ENCODE results near the gene GPC3. TPM values are rescaled to one million over a fixed set of nuclear protein-coding genes. Genes with fewer than 3 reads are reported as not detected.

Gene GPC3
- total and polyA plus RNA-seq, 2 experiments from 2014 or later: 36.8 to 60.1 TPM

DNA sequence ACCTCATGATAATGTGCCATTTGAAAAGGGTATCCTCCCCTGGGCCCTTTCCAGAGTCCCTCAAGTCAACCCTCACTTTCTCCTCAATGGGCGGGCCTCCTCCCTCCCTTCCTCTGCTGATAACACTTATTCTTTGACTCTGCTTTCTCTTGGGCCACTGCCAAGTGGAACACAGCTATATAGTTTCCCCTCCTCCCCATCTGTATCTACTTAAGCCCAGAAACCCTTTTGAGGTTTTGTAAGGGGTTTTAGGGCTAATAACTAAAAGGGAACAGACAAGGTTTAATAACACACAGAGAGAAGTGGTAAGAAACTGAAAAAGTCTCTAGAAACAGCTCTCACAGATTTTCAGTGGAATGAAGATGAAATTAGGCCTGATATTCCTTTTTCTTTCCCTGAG, 116.7 kb downstream of the GPC3 start (continued):
- no peak for TF ChIP-seq ZNF114 (CRISPR knock-in tag; IDR thresholded peaks at IDR 0.05)
- no peak for TF ChIP-seq EZH2phosphoT487 (IDR thresholded peaks at IDR 0.05; ENCODE audit: unreplicated experiment)
- TF ChIP-seq STAT1 (IDR thresholded peaks at IDR 0.05; ENCODE audit: unreplicated experiment): no peak

DNA sequence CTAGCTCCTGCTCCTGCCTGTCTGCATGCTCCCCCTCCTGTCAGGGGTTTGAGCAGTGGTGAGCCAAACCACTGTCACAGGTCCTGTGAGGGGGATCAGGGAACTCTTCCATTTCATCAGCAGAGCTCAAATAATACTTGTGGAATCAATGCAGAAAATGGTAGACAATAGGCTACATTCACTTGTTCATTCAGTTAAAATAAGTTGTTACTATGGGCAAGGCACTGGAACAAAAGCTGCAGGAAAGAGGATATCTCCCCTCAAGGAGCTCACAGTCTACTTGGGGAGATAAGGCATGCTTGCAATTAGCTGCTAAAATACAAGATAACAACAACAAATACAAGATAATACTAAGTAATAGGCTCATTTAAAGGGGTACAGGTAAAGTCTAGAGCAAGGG, 117.1 kb downstream of the GPC3 start:
- no peaks in the 10 kb centered on the region for H4K20me1 ChIP-seq (replicated peaks; ENCODE audit: insufficient read depth)
- ATAC-seq: no peak
- Mint-ChIP-seq H3K27ac (no peak overlapping the region), H3K4me1 (peaks cover 9% of the 10 kb centered on the region), H3K36me3 (ENCODE audit: low read depth) (peaks cover 5% of the 10 kb centered on the region; the same call in 2 of the 3 replicates), H3K4me3 (no peak overlapping the region), H3K27me3 (ENCODE audit: insufficient read depth, low read depth, poor library complexity) (no peaks in the 10 kb centered on the region), H3K9me3 (peaks cover 10% of the 10 kb centered on the region)
- no peaks in the 10 kb centered on the region for H3K36me3 ChIP-seq (ENCODE audit: insufficient read depth)
- no peak overlapping the region for H2AFZ ChIP-seq
- TF ChIP-seq JUNB (IDR thresholded peaks at IDR 0.05; ENCODE audit: unreplicated experiment) (no peak), NANOG (IDR thresholded peaks at IDR 0.05; ENCODE audit: borderline replicate concordance) (no peak), EZH2 (IDR thresholded peaks at IDR 0.05; ENCODE audit: low read depth, unreplicated experiment) (no peak), STAT1 (IDR thresholded peaks at IDR 0.05; ENCODE audit: unreplicated experiment) (no peak), ZNF114 (CRISPR knock-in tag; IDR thresholded peaks at IDR 0.05) (no peak), EZH2phosphoT487 (IDR thresholded peaks at IDR 0.05; ENCODE audit: unreplicated experiment) (no peak), POLR2AphosphoS5 (IDR thresholded peaks at IDR 0.05; ENCODE audit: low read depth) (no peak), CREB1 (CRISPR knock-in tag; IDR thresholded peaks at IDR 0.05; ENCODE audit: low read depth) (no peak), ZNF331 (CRISPR knock-in tag; IDR thresholded peaks at IDR 0.05; ENCODE audit: low read depth) (no peak)
- TF ChIP-seq, protein P1, sequence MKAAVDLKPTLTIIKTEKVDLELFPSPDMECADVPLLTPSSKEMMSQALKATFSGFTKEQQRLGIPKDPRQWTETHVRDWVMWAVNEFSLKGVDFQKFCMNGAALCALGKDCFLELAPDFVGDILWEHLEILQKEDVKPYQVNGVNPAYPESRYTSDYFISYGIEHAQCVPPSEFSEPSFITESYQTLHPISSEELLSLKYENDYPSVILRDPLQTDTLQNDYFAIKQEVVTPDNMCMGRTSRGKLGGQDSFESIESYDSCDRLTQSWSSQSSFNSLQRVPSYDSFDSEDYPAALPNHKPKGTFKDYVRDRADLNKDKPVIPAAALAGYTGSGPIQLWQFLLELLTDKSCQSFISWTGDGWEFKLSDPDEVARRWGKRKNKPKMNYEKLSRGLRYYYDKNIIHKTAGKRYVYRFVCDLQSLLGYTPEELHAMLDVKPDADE (IDR thresholded peaks at IDR 0.05): no peak
- TF ChIP-seq, protein P2, sequence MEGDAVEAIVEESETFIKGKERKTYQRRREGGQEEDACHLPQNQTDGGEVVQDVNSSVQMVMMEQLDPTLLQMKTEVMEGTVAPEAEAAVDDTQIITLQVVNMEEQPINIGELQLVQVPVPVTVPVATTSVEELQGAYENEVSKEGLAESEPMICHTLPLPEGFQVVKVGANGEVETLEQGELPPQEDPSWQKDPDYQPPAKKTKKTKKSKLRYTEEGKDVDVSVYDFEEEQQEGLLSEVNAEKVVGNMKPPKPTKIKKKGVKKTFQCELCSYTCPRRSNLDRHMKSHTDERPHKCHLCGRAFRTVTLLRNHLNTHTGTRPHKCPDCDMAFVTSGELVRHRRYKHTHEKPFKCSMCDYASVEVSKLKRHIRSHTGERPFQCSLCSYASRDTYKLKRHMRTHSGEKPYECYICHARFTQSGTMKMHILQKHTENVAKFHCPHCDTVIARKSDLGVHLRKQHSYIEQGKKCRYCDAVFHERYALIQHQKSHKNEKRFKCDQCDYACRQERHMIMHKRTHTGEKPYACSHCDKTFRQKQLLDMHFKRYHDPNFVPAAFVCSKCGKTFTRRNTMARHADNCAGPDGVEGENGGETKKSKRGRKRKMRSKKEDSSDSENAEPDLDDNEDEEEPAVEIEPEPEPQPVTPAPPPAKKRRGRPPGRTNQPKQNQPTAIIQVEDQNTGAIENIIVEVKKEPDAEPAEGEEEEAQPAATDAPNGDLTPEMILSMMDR (conservative IDR thresholded peaks at IDR 0.05; ENCODE audit: low read depth in 2 of 2): no peak
- TF ChIP-seq, protein P3, sequence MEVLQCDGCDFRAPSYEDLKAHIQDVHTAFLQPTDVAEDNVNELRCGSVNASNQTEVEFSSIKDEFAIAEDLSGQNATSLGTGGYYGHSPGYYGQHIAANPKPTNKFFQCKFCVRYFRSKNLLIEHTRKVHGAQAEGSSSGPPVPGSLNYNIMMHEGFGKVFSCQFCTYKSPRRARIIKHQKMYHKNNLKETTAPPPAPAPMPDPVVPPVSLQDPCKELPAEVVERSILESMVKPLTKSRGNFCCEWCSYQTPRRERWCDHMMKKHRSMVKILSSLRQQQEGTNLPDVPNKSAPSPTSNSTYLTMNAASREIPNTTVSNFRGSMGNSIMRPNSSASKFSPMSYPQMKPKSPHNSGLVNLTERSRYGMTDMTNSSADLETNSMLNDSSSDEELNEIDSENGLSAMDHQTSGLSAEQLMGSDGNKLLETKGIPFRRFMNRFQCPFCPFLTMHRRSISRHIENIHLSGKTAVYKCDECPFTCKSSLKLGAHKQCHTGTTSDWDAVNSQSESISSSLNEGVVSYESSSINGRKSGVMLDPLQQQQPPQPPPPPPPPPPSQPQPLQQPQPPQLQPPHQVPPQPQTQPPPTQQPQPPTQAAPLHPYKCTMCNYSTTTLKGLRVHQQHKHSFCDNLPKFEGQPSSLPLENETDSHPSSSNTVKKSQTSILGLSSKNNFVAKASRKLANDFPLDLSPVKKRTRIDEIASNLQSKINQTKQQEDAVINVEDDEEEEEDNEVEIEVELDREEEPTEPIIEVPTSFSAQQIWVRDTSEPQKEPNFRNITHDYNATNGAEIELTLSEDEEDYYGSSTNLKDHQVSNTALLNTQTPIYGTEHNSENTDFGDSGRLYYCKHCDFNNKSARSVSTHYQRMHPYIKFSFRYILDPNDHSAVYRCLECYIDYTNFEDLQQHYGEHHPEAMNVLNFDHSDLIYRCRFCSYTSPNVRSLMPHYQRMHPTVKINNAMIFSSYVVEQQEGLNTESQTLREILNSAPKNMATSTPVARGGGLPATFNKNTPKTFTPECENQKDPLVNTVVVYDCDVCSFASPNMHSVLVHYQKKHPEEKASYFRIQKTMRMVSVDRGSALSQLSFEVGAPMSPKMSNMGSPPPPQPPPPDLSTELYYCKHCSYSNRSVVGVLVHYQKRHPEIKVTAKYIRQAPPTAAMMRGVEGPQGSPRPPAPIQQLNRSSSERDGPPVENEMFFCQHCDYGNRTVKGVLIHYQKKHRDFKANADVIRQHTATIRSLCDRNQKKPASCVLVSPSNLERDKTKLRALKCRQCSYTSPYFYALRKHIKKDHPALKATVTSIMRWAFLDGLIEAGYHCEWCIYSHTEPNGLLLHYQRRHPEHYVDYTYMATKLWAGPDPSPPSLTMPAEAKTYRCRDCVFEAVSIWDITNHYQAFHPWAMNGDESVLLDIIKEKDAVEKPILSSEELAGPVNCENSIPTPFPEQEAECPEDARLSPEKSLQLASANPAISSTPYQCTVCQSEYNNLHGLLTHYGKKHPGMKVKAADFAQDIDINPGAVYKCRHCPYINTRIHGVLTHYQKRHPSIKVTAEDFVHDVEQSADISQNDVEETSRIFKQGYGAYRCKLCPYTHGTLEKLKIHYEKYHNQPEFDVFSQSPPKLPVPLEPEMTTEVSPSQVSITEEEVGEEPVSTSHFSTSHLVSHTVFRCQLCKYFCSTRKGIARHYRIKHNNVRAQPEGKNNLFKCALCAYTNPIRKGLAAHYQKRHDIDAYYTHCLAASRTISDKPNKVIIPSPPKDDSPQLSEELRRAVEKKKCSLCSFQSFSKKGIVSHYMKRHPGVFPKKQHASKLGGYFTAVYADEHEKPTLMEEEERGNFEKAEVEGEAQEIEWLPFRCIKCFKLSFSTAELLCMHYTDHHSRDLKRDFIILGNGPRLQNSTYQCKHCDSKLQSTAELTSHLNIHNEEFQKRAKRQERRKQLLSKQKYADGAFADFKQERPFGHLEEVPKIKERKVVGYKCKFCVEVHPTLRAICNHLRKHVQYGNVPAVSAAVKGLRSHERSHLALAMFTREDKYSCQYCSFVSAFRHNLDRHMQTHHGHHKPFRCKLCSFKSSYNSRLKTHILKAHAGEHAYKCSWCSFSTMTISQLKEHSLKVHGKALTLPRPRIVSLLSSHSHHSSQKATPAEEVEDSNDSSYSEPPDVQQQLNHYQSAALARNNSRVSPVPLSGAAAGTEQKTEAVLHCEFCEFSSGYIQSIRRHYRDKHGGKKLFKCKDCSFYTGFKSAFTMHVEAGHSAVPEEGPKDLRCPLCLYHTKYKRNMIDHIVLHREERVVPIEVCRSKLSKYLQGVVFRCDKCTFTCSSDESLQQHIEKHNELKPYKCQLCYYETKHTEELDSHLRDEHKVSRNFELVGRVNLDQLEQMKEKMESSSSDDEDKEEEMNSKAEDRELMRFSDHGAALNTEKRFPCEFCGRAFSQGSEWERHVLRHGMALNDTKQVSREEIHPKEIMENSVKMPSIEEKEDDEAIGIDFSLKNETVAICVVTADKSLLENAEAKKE (CRISPR knock-in tag; IDR thresholded peaks at IDR 0.05): no peak
- TF ChIP-seq, protein P4, sequence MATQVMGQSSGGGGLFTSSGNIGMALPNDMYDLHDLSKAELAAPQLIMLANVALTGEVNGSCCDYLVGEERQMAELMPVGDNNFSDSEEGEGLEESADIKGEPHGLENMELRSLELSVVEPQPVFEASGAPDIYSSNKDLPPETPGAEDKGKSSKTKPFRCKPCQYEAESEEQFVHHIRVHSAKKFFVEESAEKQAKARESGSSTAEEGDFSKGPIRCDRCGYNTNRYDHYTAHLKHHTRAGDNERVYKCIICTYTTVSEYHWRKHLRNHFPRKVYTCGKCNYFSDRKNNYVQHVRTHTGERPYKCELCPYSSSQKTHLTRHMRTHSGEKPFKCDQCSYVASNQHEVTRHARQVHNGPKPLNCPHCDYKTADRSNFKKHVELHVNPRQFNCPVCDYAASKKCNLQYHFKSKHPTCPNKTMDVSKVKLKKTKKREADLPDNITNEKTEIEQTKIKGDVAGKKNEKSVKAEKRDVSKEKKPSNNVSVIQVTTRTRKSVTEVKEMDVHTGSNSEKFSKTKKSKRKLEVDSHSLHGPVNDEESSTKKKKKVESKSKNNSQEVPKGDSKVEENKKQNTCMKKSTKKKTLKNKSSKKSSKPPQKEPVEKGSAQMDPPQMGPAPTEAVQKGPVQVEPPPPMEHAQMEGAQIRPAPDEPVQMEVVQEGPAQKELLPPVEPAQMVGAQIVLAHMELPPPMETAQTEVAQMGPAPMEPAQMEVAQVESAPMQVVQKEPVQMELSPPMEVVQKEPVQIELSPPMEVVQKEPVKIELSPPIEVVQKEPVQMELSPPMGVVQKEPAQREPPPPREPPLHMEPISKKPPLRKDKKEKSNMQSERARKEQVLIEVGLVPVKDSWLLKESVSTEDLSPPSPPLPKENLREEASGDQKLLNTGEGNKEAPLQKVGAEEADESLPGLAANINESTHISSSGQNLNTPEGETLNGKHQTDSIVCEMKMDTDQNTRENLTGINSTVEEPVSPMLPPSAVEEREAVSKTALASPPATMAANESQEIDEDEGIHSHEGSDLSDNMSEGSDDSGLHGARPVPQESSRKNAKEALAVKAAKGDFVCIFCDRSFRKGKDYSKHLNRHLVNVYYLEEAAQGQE (IDR thresholded peaks at IDR 0.05; ENCODE audit: unreplicated experiment): no peak
- H3K27me3 ChIP-seq (ENCODE audit: insufficient read depth): no peaks in the 10 kb centered on the region
- H3K79me2 ChIP-seq (replicated peaks; ENCODE audit: insufficient read depth): no peaks in the 10 kb centered on the region
- H3K4me1 ChIP-seq (ENCODE audit: insufficient read depth): no peaks in the 10 kb centered on the region
- no peaks in the 10 kb centered on the region for H3F3A ChIP-seq (replicated peaks; ENCODE audit: low read depth)
- DNase-seq (ENCODE audit: low spot score): no peak
- H3K9me2 ChIP-seq (ENCODE audit: insufficient read depth): no peaks in the 10 kb centered on the region
- H3K27ac ChIP-seq (ENCODE audit: low read depth): no peak overlapping the region
- no peak overlapping the region for H3K4me2 ChIP-seq
- no peak overlapping the region for H3K4me3 ChIP-seq

Data from GM23338 (cell line).